Stimulated activated CD4-positive, alpha-beta T cell treated with anti-CD3 and anti-CD28 coated beads, Interleukin-12 subunit alpha, Interleukin-12 subunit beta, amount 100 ng/mL, for 4 hours (primary cell): ENCODE results near the gene CFAP119.

Source experiments
- DNase-seq: peaks from one replicate; pipeline ENCODE4 v3.0.0-alpha.2; 2020

The CFAP119 gene

GRCh38 chr16:30760577-30761426, 1.1 kb downstream of the CFAP119 start:
- no peak for DNase-seq

- DNase-seq = no peak
These were observed 1.8 kb downstream of the CFAP119 start for GRCh38 chr16:30760001-30760559.

GRCh38 chr16:30758988-30759491, 2.8 kb downstream of the CFAP119 start:
- no peak for DNase-seq

GRCh38 chr16:30757316-30757715, 4.5 kb downstream of the CFAP119 start:
- no peak for DNase-seq

- DNase-seq = no peak
These were observed 5.1 kb downstream of the CFAP119 start for GRCh38 chr16:30756781-30757100.

GRCh38 chr16:30755955-30756780, 5.7 kb downstream of the CFAP119 start:
- no peak for DNase-seq

GRCh38 chr16:30753596-30753995, 8.3 kb downstream of the CFAP119 start:
- no peak for DNase-seq

- no peak for DNase-seq
These were observed 10.9 kb downstream of the CFAP119 start for GRCh38 chr16:30750876-30751465.

- no peak for DNase-seq
These were observed 11.7 kb downstream of the CFAP119 start for GRCh38 chr16:30750201-30750600.

GRCh38 chr16:30748634-30749445, 13.0 kb downstream of the CFAP119 start:
- DNase-seq = no peak

- DNase-seq = peak; percentile 96
These were observed 13.8 kb downstream of the CFAP119 start, which contains the start of gene PHKG2 for GRCh38 chr16:30747799-30748633. PHKG2 (plus strand) TSS chr16:30748425; CDS start chr16:30748821, 396 bp downstream.

- DNase-seq = no peak
These were observed 14.5 kb downstream of the CFAP119 start for GRCh38 chr16:30747331-30747730.

GRCh38 chr16:30746638-30747175, 15.2 kb downstream of the CFAP119 start:
- no peak for DNase-seq

- no peak for DNase-seq
These were observed 16.8 kb downstream of the CFAP119 start for GRCh38 chr16:30745082-30745481.

- no peak for DNase-seq
These were observed 17.7 kb downstream of the CFAP119 start for GRCh38 chr16:30744183-30744582.

- DNase-seq = no peak
These were observed 18.1 kb downstream of the CFAP119 start for GRCh38 chr16:30743716-30744115.

GRCh38 chr16:30741461-30741914, 20.4 kb downstream of the CFAP119 start:
- DNase-seq = no peak

GRCh38 chr16:30740364-30741251, 21.3 kb downstream of the CFAP119 start:
- no peak for DNase-seq
